Measurements from ENCODE around the gene PLCH1. TPM values are rescaled to one million over a fixed set of nuclear protein-coding genes. Genes with fewer than 3 reads are reported as not detected.

PLCH1 gene
- total RNA-seq, 4 donors from 2014 or later, result 0.68 to 1.2 (median 0.87) TPM

DNA sequence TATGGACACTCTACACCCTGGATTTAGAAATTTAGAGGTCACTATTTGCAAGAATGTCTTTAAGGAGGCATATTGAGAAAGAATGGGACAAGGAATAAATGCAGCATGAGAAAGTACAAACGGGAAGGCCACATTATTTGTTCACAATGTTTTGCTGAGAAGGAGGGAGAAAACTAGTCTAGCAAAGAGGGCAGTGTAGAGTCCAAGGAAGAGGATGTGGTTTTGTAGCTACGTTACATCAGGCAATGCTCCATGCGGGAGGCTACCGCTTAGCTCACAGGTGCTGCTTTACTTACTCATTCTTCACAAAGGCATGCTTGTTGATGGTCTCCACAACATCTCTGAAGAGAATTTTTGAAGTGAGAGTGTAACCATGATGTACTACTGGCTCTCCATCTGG, 191.1 kb downstream of the PLCH1 start:
- H3K27me3 ChIP-seq, result no peaks in the 10 kb centered on the region
- H3K4me3 ChIP-seq, result no peak overlapping the region
- H3K4me1 ChIP-seq, result no peaks in the 10 kb centered on the region
- no peaks in the 10 kb centered on the region for H3K36me3 ChIP-seq
- H3K27ac ChIP-seq, result no peak overlapping the region
- 75% methylated on average over 4 of the region's 4 CpGs for WGBS
- H3K9me3 ChIP-seq, result no peaks in the 10 kb centered on the region
- DNase-seq (ENCODE audit: low spot score in 2 of 2), result no peak
- TF ChIP-seq EP300 (IDR thresholded peaks at IDR 0.05) (no peak), POLR2A (IDR thresholded peaks at IDR 0.05) (no peak), POLR2AphosphoS5 (IDR thresholded peaks at IDR 0.05) (no peak)
- TF ChIP-seq, protein P1, sequence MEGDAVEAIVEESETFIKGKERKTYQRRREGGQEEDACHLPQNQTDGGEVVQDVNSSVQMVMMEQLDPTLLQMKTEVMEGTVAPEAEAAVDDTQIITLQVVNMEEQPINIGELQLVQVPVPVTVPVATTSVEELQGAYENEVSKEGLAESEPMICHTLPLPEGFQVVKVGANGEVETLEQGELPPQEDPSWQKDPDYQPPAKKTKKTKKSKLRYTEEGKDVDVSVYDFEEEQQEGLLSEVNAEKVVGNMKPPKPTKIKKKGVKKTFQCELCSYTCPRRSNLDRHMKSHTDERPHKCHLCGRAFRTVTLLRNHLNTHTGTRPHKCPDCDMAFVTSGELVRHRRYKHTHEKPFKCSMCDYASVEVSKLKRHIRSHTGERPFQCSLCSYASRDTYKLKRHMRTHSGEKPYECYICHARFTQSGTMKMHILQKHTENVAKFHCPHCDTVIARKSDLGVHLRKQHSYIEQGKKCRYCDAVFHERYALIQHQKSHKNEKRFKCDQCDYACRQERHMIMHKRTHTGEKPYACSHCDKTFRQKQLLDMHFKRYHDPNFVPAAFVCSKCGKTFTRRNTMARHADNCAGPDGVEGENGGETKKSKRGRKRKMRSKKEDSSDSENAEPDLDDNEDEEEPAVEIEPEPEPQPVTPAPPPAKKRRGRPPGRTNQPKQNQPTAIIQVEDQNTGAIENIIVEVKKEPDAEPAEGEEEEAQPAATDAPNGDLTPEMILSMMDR (IDR thresholded peaks at IDR 0.05), result no peak

GRCh38 chr3:155553326-155553725, 191.5 kb downstream of the PLCH1 start:
- TF ChIP-seq POLR2A (IDR thresholded peaks at IDR 0.05) (no peak), EP300 (IDR thresholded peaks at IDR 0.05) (no peak), POLR2AphosphoS5 (IDR thresholded peaks at IDR 0.05) (no peak)
- TF ChIP-seq, protein P1 (IDR thresholded peaks at IDR 0.05), result no peak
- Histone ChIP-seq H3K9me3 (no peaks in the 10 kb centered on the region), H3K4me3 (no peak overlapping the region), H3K4me1 (no peaks in the 10 kb centered on the region), H3K27ac (no peak overlapping the region), H3K36me3 (no peaks in the 10 kb centered on the region), H3K27me3 (no peaks in the 10 kb centered on the region)
- WGBS, result 76% methylated on average over 4 of the region's 4 CpGs
- no peak for DNase-seq (ENCODE audit: low spot score in 2 of 2)

DNA sequence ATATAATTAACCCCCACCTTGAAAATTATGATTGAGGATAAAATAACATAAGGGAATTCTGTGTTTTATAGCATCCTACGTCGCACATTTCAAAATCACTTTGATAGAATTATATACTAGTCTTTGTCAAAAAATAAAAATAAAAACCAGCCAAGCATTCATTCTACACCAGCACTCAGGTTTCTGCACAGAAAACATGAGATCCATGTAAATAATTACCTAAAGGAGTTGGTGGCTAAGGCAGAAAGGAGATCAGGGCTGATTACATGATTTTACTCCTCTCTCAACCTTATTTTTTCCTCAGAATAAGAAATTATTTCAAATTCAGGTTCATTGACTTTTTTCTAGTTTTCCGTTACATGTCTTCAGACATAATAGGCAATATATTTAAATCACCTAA, 194.5 kb downstream of the PLCH1 start:
- no peaks in the 10 kb centered on the region for H3K4me1 ChIP-seq
- no peak for DNase-seq (ENCODE audit: low spot score in 2 of 2)
- H3K4me3 ChIP-seq, result no peak overlapping the region
- no peaks in the 10 kb centered on the region for H3K9me3 ChIP-seq
- H3K27me3 ChIP-seq, result no peaks in the 10 kb centered on the region
- TF ChIP-seq EP300 (IDR thresholded peaks at IDR 0.05) (no peak), POLR2A (IDR thresholded peaks at IDR 0.05) (no peak), POLR2AphosphoS5 (IDR thresholded peaks at IDR 0.05) (no peak)
- TF ChIP-seq, protein P1 (IDR thresholded peaks at IDR 0.05), result no peak
- no peak overlapping the region for H3K27ac ChIP-seq
- H3K36me3 ChIP-seq, result no peaks in the 10 kb centered on the region
- WGBS, result 93% methylated on average over 3 of the region's 3 CpGs

- Histone ChIP-seq H3K4me1 (no peaks in the 10 kb centered on the region), H3K27ac (no peak overlapping the region), H3K27me3 (no peaks in the 10 kb centered on the region), H3K4me3 (no peak overlapping the region), H3K9me3 (no peaks in the 10 kb centered on the region), H3K36me3 (no peaks in the 10 kb centered on the region)
- DNase-seq (ENCODE audit: low spot score in 2 of 2), result no peak
- 73% methylated on average over 2 of the region's 2 CpGs for WGBS
- TF ChIP-seq EP300 (IDR thresholded peaks at IDR 0.05), result no peak
- TF ChIP-seq, protein P1 (IDR thresholded peaks at IDR 0.05), result no peak
- TF ChIP-seq POLR2AphosphoS5 (IDR thresholded peaks at IDR 0.05), result no peak
- no peak for TF ChIP-seq POLR2A (IDR thresholded peaks at IDR 0.05)
Measured at GRCh38 chr3:155549087-155549486, 195.8 kb downstream of the PLCH1 start.

GRCh38 chr3:155548195-155548594, 196.7 kb downstream of the PLCH1 start:
- TF ChIP-seq POLR2AphosphoS5 (IDR thresholded peaks at IDR 0.05) (no peak), EP300 (IDR thresholded peaks at IDR 0.05) (no peak), POLR2A (IDR thresholded peaks at IDR 0.05) (no peak)
- TF ChIP-seq, protein P1 (IDR thresholded peaks at IDR 0.05), result no peak
- no peaks in the 10 kb centered on the region for H3K9me3 ChIP-seq
- H3K36me3 ChIP-seq, result no peaks in the 10 kb centered on the region
- H3K27me3 ChIP-seq, result no peaks in the 10 kb centered on the region
- no peak overlapping the region for H3K27ac ChIP-seq
- 81% methylated on average over 2 of the region's 2 CpGs for WGBS
- no peak overlapping the region for H3K4me3 ChIP-seq
- no peak for DNase-seq (ENCODE audit: low spot score in 2 of 2)
- H3K4me1 ChIP-seq, result no peaks in the 10 kb centered on the region
